Upper lobe of left lung (tissue), 6 donors: Measurements from ENCODE around the gene KCNN1. TPM values are rescaled to one million over a fixed set of nuclear protein-coding genes. Genes with fewer than 3 reads are reported as not detected.

Source experiments
- ATAC-seq, 2 donors: fragments of 200-7000 bp; cut with Tn5 transposase; one replicate each; pipeline ENCODE4 v1.9.1; 2022; ENCODE audit warnings: mild to moderate bottlenecking in 2 of 2, moderate library complexity in 2 of 2; ENCODE audit not compliant: low FRiP score in 2 of 2
- DNase-seq, 2 donors: peaks; one replicate each; pipeline ENCODE4 v3.0.0-alpha.2; 2019 to 2020
- H3K27ac ChIP-seq, 4 donors: fragments of 200-600 bp; sonication (generic); one replicate each; pipeline ENCODE4 v1.5.1; 2016 to 2019
- H3K27me3 ChIP-seq, 4 donors: fragments of 200-600 bp; sonication (generic); one replicate each; pipeline ENCODE4 v1.5.1; 2017 to 2019
- H3K36me3 ChIP-seq, 4 donors: fragments of 200-600 bp; sonication (generic); one replicate each; pipeline ENCODE4 v1.5.1; 2016 to 2019
- H3K4me1 ChIP-seq, 4 donors: fragments of 200-600 bp; sonication (generic); one replicate each; pipeline ENCODE4 v1.5.1; 2018 to 2019
- H3K4me3 ChIP-seq, 4 donors: fragments of 200-600 bp; sonication (generic); one replicate each; pipeline ENCODE4 v1.5.1; 2017 to 2019; ENCODE audit warnings: mild to moderate bottlenecking in 2 of 4, moderate library complexity in 1 of 4
- H3K9me3 ChIP-seq, 4 donors: fragments of 200-600 bp; sonication (generic); one replicate each; pipeline ENCODE4 v1.5.1; 2018 to 2019
- EP300 ChIP-seq, 4 donors: sonication (generic); formaldehyde crosslinking; IDR thresholded peaks; one replicate each; pipeline ENCODE4 v1.5.1; 2017; ENCODE audit warnings: antibody characterized with exemption in 4 of 4, control low read depth in 2 of 4
- POLR2A ChIP-seq, 4 donors: fragments of 450-650 bp; IDR thresholded peaks; one replicate each; pipeline ENCODE4 v1.5.1; 2016 to 2017; ENCODE audit warnings: antibody characterized with exemption in 4 of 4, mild to moderate bottlenecking in 2 of 4
- POLR2AphosphoS5 ChIP-seq, 2 donors: sonication (generic); formaldehyde crosslinking; IDR thresholded peaks; one replicate each; pipeline ENCODE4 v1.5.1; 2017; ENCODE audit warnings: antibody characterized with exemption in 2 of 2
- WGBS, 2 donors: methylation state at CpG; one replicate each; pipeline ENCODE4 v1.1.5; 2017 to 2018; 5-methylcytosine and 5-hydroxymethylcytosine counted together
- small RNA-seq, 4 donors: library from RNA; depleted of rRNA; stranded (forward); fragments of <200 nt; gene quantifications; one replicate each; pipeline ENCODE3, GENCODE V24; 2016
- total RNA-seq, 6 donors: library from RNA; depleted of rRNA in 4 of 6; stranded (reverse); fragments of >200 nt in 4 of 6; gene quantifications; one replicate each; pipeline versions ENCODE4 v1.1.0 to v1.2.1, GENCODE V29; 2016 to 2021
- TF ChIP-seq, protein P1 (sequence below), 6 experiments: fragments of 450-650 bp in 4 of 6; fragments of 200-600 bp in 2 of 6; sonication (generic) in 2 of 6; IDR thresholded peaks; one replicate each; pipeline ENCODE4 v1.5.1; 2016 to 2019; ENCODE audit warnings: antibody characterized with exemption in 6 of 6
- donor health status: DM: no; HTN: no; CAD: no; lungs with moderate emphysema.
- donor health status: DM: no; HTN: yes; CAD: no; lungs with severe emphysema.

Gene KCNN1
- total RNA-seq, 6 donors from 2014 or later = 0.34 to 0.37 TPM; not detected in 4

DNA sequence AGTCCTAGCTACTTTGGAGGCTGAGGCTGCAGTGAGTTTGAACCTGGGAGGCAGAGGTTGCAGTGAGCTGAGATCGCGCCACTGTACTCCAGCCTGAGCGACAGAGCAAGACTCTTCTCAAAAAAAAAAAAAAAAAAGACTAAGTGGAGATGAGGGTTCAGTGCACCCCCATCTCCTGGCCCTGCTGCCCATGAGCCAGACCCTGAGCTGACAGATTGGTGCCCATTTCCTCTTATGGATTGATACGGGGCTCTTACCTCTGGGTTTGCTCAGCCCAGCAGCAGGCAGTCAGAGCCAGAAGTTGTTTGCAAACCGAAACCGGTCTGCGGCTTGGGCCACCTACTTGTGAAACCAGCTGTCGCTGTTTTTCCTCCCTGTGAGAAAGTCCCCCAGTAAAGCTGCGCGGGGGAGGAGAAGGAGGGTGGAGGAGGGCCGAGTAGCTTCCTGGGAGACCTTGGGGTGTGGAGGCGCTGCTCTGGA lies 78.0 kb downstream of the KCNN1 start:
- Histone ChIP-seq H3K36me3 (no peaks in the 10 kb centered on the region), H3K27ac (peak overlapping the region in 3 of 4 donors; percentile 42 to 82 (median 80)), H3K4me3 (peak overlapping the region in 3 of 4 donors; percentile 32 to 50 (median 48)), H3K27me3 (no peaks in the 10 kb centered on the region), H3K4me1 (peaks cover 26 to 38% (median 26%) of the 10 kb centered on the region in 4 donors), H3K9me3 (no peaks in the 10 kb centered on the region)
- DNase-seq (peak in 1 of 2 donors; percentile 89), ATAC-seq (peak; percentile 78 to 84)
- TF ChIP-seq, protein P1, sequence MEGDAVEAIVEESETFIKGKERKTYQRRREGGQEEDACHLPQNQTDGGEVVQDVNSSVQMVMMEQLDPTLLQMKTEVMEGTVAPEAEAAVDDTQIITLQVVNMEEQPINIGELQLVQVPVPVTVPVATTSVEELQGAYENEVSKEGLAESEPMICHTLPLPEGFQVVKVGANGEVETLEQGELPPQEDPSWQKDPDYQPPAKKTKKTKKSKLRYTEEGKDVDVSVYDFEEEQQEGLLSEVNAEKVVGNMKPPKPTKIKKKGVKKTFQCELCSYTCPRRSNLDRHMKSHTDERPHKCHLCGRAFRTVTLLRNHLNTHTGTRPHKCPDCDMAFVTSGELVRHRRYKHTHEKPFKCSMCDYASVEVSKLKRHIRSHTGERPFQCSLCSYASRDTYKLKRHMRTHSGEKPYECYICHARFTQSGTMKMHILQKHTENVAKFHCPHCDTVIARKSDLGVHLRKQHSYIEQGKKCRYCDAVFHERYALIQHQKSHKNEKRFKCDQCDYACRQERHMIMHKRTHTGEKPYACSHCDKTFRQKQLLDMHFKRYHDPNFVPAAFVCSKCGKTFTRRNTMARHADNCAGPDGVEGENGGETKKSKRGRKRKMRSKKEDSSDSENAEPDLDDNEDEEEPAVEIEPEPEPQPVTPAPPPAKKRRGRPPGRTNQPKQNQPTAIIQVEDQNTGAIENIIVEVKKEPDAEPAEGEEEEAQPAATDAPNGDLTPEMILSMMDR (IDR thresholded peaks at IDR 0.05) = no peak
- TF ChIP-seq POLR2A (IDR thresholded peaks at IDR 0.05) (peak in 1 of 4 donors; percentile 52), POLR2AphosphoS5 (IDR thresholded peaks at IDR 0.05) (peak; percentile 8 to 64), EP300 (IDR thresholded peaks at IDR 0.05) (no peak)
- whole genome bisulfite sequencing, 2 donors = 3 to 10% methylated on average over 8 to 12 of the region's 12 CpGs

DNA sequence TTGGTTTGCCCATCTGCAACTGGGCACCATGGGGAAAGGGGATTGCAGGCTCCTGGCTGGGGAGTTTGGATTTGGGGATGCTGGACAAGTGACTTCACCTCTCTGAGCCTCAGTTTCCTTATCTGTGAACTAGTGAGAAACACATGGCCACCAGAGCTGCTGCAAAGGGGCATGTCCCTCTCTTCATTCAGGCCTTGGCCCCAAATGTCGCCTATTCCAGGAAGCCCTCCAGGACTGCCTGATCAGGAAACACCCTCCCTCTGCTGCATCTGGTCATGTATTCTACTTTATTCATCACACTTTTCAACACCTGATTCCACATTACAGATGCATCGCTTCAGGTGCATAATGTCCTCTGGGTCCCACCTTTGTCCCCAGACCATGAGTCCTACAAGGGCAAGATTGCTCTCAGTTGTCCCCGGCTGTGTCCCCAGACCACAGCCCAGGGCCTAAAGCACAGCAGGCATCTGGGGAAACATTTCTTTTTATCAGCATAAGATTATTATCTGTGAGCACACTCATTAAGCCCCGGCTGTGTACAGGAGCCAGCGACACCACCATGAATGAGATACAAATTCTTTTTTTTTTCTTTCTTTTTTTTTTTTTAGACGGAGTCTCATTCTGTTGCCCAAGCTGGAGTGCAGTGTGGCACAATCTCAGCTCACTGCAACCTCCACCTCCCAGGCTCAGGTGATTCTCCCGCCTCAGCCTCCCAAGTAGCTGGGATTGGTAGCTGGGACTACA lies 78.6 kb downstream of the KCNN1 start:
- Histone ChIP-seq H3K4me1 (peaks cover 27 to 40% (median 29%) of the 10 kb centered on the region in 4 donors), H3K36me3 (no peaks in the 10 kb centered on the region), H3K4me3 (peak overlapping the region in 3 of 4 donors; percentile 32 to 50 (median 48)), H3K27ac (peak overlapping the region in 3 of 4 donors; percentile 63 to 82 (median 80)), H3K27me3 (no peaks in the 10 kb centered on the region), H3K9me3 (no peaks in the 10 kb centered on the region)
- 78 to 80% methylated on average over 7 of the region's 7 CpGs for WGBS, 2 donors
- DNase-seq (no peak), ATAC-seq (no peak)
- TF ChIP-seq POLR2AphosphoS5 (IDR thresholded peaks at IDR 0.05) (no peak), POLR2A (IDR thresholded peaks at IDR 0.05) (no peak), EP300 (IDR thresholded peaks at IDR 0.05) (no peak)
- TF ChIP-seq, protein P1 (IDR thresholded peaks at IDR 0.05) = no peak

DNA sequence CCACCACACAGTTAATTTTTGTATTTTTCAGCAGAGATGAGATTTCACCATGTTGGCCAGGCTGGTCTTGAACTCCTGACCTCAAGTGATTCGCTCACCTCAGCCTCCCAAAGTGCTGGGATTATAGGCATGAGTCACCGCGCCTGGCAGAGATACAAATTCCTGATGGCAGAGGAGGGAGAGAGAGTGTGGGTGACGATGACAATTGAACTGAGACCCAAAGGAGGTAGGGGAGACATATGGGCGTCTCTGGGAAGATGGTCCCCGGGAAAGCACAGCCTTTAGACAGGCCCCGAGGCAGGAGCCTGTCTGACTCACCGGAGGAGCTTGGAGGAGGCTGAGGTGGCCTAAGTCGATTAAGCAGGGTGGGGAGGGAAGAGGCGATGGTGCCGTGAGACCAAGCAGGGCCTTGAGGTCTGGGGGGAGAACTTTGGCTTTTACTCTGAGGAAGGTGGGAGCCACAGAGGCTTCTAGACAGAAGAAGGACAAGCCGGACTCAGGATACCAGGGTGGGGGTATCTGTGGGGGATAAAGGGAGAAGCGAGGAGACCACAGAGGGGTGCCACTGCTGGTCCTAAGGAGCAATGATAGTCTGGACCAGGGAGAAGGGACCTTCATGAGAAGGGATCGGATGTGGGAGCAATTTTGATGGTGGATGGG lies 79.3 kb downstream of the KCNN1 start:
- no peaks in the 10 kb centered on the region for H3K36me3 ChIP-seq
- TF ChIP-seq EP300 (IDR thresholded peaks at IDR 0.05) (no peak), POLR2A (IDR thresholded peaks at IDR 0.05) (no peak), POLR2AphosphoS5 (IDR thresholded peaks at IDR 0.05) (no peak)
- TF ChIP-seq, protein P1 (IDR thresholded peaks at IDR 0.05) = no peak
- no peaks in the 10 kb centered on the region for H3K9me3 ChIP-seq
- peaks cover 30 to 47% (median 35%) of the 10 kb centered on the region in 4 donors for H3K4me1 ChIP-seq
- whole genome bisulfite sequencing, 2 donors = 71 to 75% methylated on average over 14 of the region's 14 CpGs
- no peak overlapping the region for H3K4me3 ChIP-seq
- no peaks in the 10 kb centered on the region for H3K27me3 ChIP-seq
- peak in 1 of 2 donors; percentile 11 for ATAC-seq
- no peak for DNase-seq
- peak overlapping the region in 3 of 4 donors; percentile 49 to 82 (median 63) for H3K27ac ChIP-seq

DNA sequence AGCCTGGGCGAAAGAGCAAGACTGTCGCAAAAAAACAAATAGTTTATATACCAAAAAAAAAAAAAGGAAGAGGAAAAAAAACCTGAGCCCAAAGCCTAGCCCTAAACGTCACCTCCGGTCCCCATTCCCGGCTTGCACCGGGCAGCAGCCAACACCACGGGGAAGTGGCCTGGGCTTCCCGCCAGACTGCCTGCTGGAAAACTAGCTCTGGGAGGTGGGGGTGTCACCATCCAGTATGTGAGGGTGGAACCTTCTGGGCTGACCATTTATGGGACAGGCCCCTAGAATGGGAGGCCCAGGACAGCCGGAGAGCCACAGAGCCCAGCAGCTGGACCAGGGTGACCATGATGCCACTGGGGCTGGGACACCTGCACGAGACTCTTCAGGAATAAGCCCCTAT lies 82.5 kb downstream of the KCNN1 start:
- H3K4me1 ChIP-seq = peaks cover 38 to 54% (median 42%) of the 10 kb centered on the region in 4 donors
- DNase-seq (peak; percentile 68 to 87), ATAC-seq (peak; percentile 71 to 77)
- no peak overlapping the region for H3K4me3 ChIP-seq
- H3K27ac ChIP-seq = peak overlapping the region; percentile 51 to 86 (median 82)
- H3K9me3 ChIP-seq = no peaks in the 10 kb centered on the region
- H3K36me3 ChIP-seq = no peaks in the 10 kb centered on the region
- TF ChIP-seq POLR2AphosphoS5 (IDR thresholded peaks at IDR 0.05) (peak; percentile 84 to 85), POLR2A (IDR thresholded peaks at IDR 0.05) (peak in 1 of 4 donors; percentile 38), EP300 (IDR thresholded peaks at IDR 0.05) (peak in 3 of 4 donors; percentile 53 to 89 (median 71))
- TF ChIP-seq, protein P1 (IDR thresholded peaks at IDR 0.05) = no peak
- 53 to 58% methylated on average over 10 of the region's 10 CpGs for WGBS, 2 donors
- H3K27me3 ChIP-seq = no peaks in the 10 kb centered on the region

Small RNA genes lying within 50 kb of the gene (small RNA-seq; reads per million reads assigned to genes)
- 0 reads per million in 4 donors for gene RNA5SP468

Other genes with a start within 250 kb of the KCNN1 start
- 10 to 100 TPM; 23.6 to 87.9 (median 63.7) TPM for gene MAP1S, start 247.6 kb upstream of the KCNN1 start, total RNA-seq
- 10 to 100 TPM in 2 of 6 donors, 1 to 10 TPM in 4; 1.9 to 19.9 (median 8.7) TPM for gene FCHO1, start 215.6 kb upstream of the KCNN1 start, total RNA-seq
- gene B3GNT3, start 172.0 kb upstream of the KCNN1 start, total RNA-seq = 1 to 10 TPM in 5 of 6 donors, not detected in 1; 1.0 to 8.8 (median 2.5) TPM
- under 1 TPM in 1 of 6 donors, not detected in 5; 0.57 TPM for gene INSL3, start 145.6 kb upstream of the KCNN1 start, total RNA-seq
- 10 to 100 TPM; 11.0 to 25.1 (median 12.8) TPM for gene JAK3, start 119.1 kb upstream of the KCNN1 start, total RNA-seq
- gene RPL18A, start 107.2 kb upstream of the KCNN1 start, total RNA-seq = 1,000 to 10,000 TPM in 3 of 6 donors, 100 to 1,000 TPM in 3; 705 to 1,655 (median 1,002) TPM
- under 1 TPM in 2 of 6 donors, not detected in 4; under 0.01 to 0.15 TPM for gene SLC5A5, start 95.2 kb upstream of the KCNN1 start, total RNA-seq
- gene CCDC124, start 34.1 kb upstream of the KCNN1 start, total RNA-seq = 10 to 100 TPM; 50.2 to 83.3 (median 62.1) TPM
- gene ARRDC2, start 41.1 kb downstream of the KCNN1 start, total RNA-seq = 100 to 1,000 TPM in 2 of 6 donors, 10 to 100 TPM in 4; 53.6 to 253 (median 78.8) TPM
- gene IL12RB1, start 119.8 kb downstream of the KCNN1 start, total RNA-seq = 10 to 100 TPM in 1 of 6 donors, 1 to 10 TPM in 5; 2.6 to 13.2 (median 8.6) TPM
- gene MAST3, start 130.7 kb downstream of the KCNN1 start, total RNA-seq = 10 to 100 TPM in 4 of 6 donors, 1 to 10 TPM in 2; 9.3 to 67.1 (median 27.5) TPM
- gene PIK3R2, start 186.1 kb downstream of the KCNN1 start, total RNA-seq = 10 to 100 TPM; 11.0 to 65.1 (median 30.3) TPM
- gene IFI30, start 206.7 kb downstream of the KCNN1 start, total RNA-seq = 100 to 1,000 TPM; 228 to 764 (median 476) TPM
- gene MPV17L2, start 226.1 kb downstream of the KCNN1 start, total RNA-seq = 10 to 100 TPM; 10.7 to 18.8 (median 13.3) TPM
- gene RAB3A, start 236.9 kb downstream of the KCNN1 start, total RNA-seq = 1 to 10 TPM in 5 of 6 donors, under 1 TPM in 1; 0.46 to 5.0 (median 3.4) TPM